Endothelial cell of umbilical vein (primary cell): Measurements from ENCODE around the gene SPAG8. TPM values are rescaled to one million over a fixed set of nuclear protein-coding genes. Genes with fewer than 3 reads are reported as not detected.
A peak's percentile ranks its signal among the peaks of the same experiment; 100 is the strongest.

Experiments
- BruUV-seq: library from RNA; stranded (reverse); fragments of 400-500 nt; replicated peaks from 2 replicates; lab custom pipeline; 2021; lab: Mats Ljungman, UMichigan
- CTCF ChIA-PET: fragments of 300-600, 350-600 bp; sonication (Branson Sonifier 250); formaldehyde crosslinking; loops from one replicate; lab custom pipeline; 2021; ENCODE audit warnings: antibody characterized with exemption, inconsistent platforms; lab: Charles Lee
- POLR2A ChIA-PET: fragments of 300-600, 350-600 bp; sonication (Branson Sonifier 250); formaldehyde crosslinking; loops from one replicate; lab custom pipeline; 2021; ENCODE audit warnings: antibody characterized with exemption, inconsistent platforms; lab: Charles Lee
- DNase-seq: peaks from one replicate; pipeline ENCODE4 v3.0.0-alpha.2; 2011; ENCODE audit warnings: low read depth, low spot score
- FAIRE-seq: peaks from 2 replicates; lab custom pipeline; 2011; peaks lifted over from hg19 to GRCh38; lab: Jason Lieb, UNC
- H2AFZ ChIP-seq: 2 replicates; pipeline ENCODE4 v1.6.0; 2012; ENCODE audit warnings: low read depth, low read length, control low read depth, inconsistent platforms
- H3K27ac ChIP-seq: 2 replicates; pipeline ENCODE4 v1.5.1; 2011; ENCODE audit warnings: low read depth, mild to moderate bottlenecking, control low read depth, low read length, moderate library complexity; ENCODE audit not compliant: insufficient read depth
- H3K27me3 ChIP-seq, 2 experiments: 2 replicates each; pipeline versions ENCODE4 v1.6.0 to v1.6.1; 2011; ENCODE audit warnings: low read length in 2 of 2, mixed read lengths in 1 of 2; ENCODE audit not compliant: control insufficient read depth in 2 of 2, insufficient read depth in 2 of 2
- H3K36me3 ChIP-seq, 2 experiments: 2 replicates in 1 of 2; 3 replicates in 1 of 2; pipeline ENCODE4 v1.5.1; 2011; ENCODE audit warnings: low read length in 2 of 2, mild to moderate bottlenecking in 1 of 2, moderate library complexity in 1 of 2; ENCODE audit not compliant: control insufficient read depth in 2 of 2, insufficient read depth in 2 of 2; ENCODE audit errors: extremely low read depth in 1 of 2
- H3K4me1 ChIP-seq: 3 replicates; pipeline ENCODE4 v1.5.1; 2011; ENCODE audit warnings: mild to moderate bottlenecking, low read length; ENCODE audit not compliant: control insufficient read depth, insufficient read depth; ENCODE audit errors: extremely low read depth
- H3K4me2 ChIP-seq: 2 replicates; pipeline ENCODE4 v1.6.1; 2011; ENCODE audit warnings: low read length, control low read depth, mixed read lengths; ENCODE audit not compliant: insufficient read depth
- H3K4me3 ChIP-seq, 3 experiments: fragments of 200-600 bp in 1 of 3; sonication (generic), shearing (Covaris generic) in 1 of 3; replicated peaks in 1 of 3; 2 replicates each; pipeline ENCODE4 v1.5.1; 2011 to 2016; ENCODE audit warnings: control low read depth in 3 of 3, low read length in 3 of 3, mild to moderate bottlenecking in 2 of 3, inconsistent platforms in 1 of 3, low read depth in 1 of 3, moderate library complexity in 1 of 3; ENCODE audit not compliant: insufficient read depth in 1 of 3
- H3K79me2 ChIP-seq: 2 replicates; pipeline ENCODE4 v1.6.0; 2012; ENCODE audit warnings: low read length, inconsistent platforms; ENCODE audit not compliant: control insufficient read depth, insufficient read depth
- H3K9ac ChIP-seq: replicated peaks from 2 replicates; pipeline ENCODE3; 2011; ENCODE audit warnings: low read length, control low read depth; ENCODE audit not compliant: insufficient read depth; ENCODE audit errors: extremely low read depth
- H3K9me1 ChIP-seq: replicated peaks from 3 replicates; pipeline ENCODE4 v1.6.0; 2011; ENCODE audit warnings: mild to moderate bottlenecking, low read length; ENCODE audit not compliant: control insufficient read depth, insufficient read depth; ENCODE audit errors: extremely low read depth
- H3K9me3 ChIP-seq: replicated peaks from 2 replicates; pipeline ENCODE4 v1.5.1; 2012; ENCODE audit warnings: low read length, inconsistent platforms; ENCODE audit not compliant: control insufficient read depth, insufficient read depth
- H4K20me1 ChIP-seq: replicated peaks from 2 replicates; pipeline ENCODE3; 2011; ENCODE audit warnings: mild to moderate bottlenecking, low read length; ENCODE audit not compliant: control insufficient read depth, insufficient read depth; ENCODE audit errors: extremely low read depth
- GATA2 ChIP-seq: IDR thresholded peaks from 2 replicates; pipeline ENCODE4 v1.7.0; 2011; ENCODE audit warnings: low read depth, mild to moderate bottlenecking, moderate library complexity, mixed read lengths, low read length; ENCODE audit not compliant: insufficient read length, insufficient read depth
- JUN ChIP-seq: IDR thresholded peaks from 2 replicates; pipeline ENCODE4 v1.6.1; 2011; ENCODE audit warnings: borderline replicate concordance, low read depth; ENCODE audit not compliant: insufficient read length, insufficient read depth
- POLR2AphosphoS5 ChIP-seq: IDR thresholded peaks from 2 replicates; pipeline ENCODE4 v1.6.1; 2012; ENCODE audit warnings: low read depth, mild to moderate bottlenecking, control low read depth, low read length, moderate library complexity; ENCODE audit not compliant: insufficient read depth
- dilution Hi-C: fragments of 300-500 bp; cut with MboI; formaldehyde crosslinking; loops from one replicate; pipeline ENCODE4 v1.15.0; 2019; ENCODE audit warnings: low sequenced_read_pairs; ENCODE audit not compliant: extremely low pct_ligation_motif_present
- intact Hi-C: fragments of 100-400 bp; cut with micrococcal nuclease; formaldehyde crosslinking; loops from one replicate; pipeline ENCODE4 v1.10.0; 2022
- polyA plus RNA-seq, 4 experiments: library from polyadenylated mRNA; depleted of rRNA in 3 of 4; stranded (reverse) in 3 of 4; unstranded in 1 of 4; fragments of >200 nt; gene quantifications; 2 replicates each; pipeline versions ENCODE4 v1.2.1 to v1.2.3, GENCODE V29; 2011 to 2012; ENCODE audit warnings: missing spikeins in 1 of 4
- total RNA-seq: library from RNA; stranded (reverse); gene quantifications from 2 replicates; pipeline ENCODE4 v1.2.3, GENCODE V29; 2021
- TF ChIP-seq, protein P1 (sequence below): IDR thresholded peaks from 2 replicates; pipeline ENCODE4 v1.6.1; 2011; ENCODE audit not compliant: insufficient read depth, insufficient read length

SPAG8 gene
- total and polyA plus RNA-seq, 2 donors (not counting 3 experiments of a cell fraction or from before 2014, with no cell fraction given) = 0.21 to 0.69 TPM

DNA sequence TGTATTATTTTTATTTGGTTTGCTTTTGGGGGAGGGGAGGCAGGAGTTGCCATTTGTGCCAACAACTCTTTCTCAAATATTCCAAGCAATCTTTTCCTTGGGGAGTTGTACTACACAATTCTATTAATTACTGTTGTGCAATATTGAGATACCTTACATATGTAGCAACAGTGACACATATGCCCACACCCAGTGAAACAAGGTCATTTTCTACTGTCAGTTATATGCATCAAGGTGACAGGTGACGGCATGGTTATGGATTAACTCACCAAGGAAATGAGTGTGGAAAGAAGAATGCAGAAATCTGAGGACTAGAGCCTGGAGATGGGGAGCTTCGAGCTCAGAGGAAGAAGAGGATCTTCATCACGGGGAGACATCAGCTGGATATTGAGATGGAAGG, 40.1 kb downstream of the SPAG8 start:
- POLR2A ChIA-PET = interaction anchor here (2.0 kb wide), 1 partner anchor 11 kb away, joined by 4 read pairs; no protein-coding TSS in a partner anchor
- H3K4me2 ChIP-seq = peak overlapping the region; percentile 78
- CTCF ChIA-PET = interaction anchor here (1.0 to 4.2 kb wide), 12 partner anchors 10 to 110 kb away, joined by 3 to 21 read pairs (median 6); partner anchors contain the start of genes GBA2, MSMP and RGP1

DNA sequence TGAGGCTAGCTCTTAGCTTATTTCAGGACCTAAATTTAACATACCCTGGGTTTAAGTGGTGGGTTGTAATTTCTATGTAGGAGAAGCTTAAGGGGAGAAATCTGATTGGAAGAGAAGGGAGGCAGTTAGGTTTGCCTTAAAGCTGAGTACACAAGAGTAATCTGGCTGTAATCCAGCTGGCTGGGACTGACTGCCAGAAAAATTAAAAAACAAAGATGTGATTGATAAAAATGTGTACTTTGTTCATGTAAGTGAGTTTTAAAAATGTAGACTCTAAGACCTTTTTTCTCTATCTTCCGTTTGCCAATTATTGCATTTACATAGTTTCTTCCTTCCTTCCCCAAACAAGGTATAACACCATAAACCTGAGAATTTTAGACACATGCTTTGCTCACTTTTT, 40.5 kb downstream of the SPAG8 start:
- ChIA-PET CTCF (interaction anchor here (1.1 to 4.2 kb wide), 9 partner anchors 9 to 111 kb away, joined by 3 to 21 read pairs (median 7); partner anchors contain the start of genes GBA2, MSMP and RGP1), POLR2A (interaction anchor here (0.7 to 2.0 kb wide), 2 partner anchors 11 to 41 kb away, joined by 3 to 4 read pairs; no protein-coding TSS in a partner anchor)
- H3K36me3 ChIP-seq = no peaks in the 10 kb centered on the region
- H3K27me3 ChIP-seq = no peaks in the 10 kb centered on the region
- H2AFZ ChIP-seq = no peak overlapping the region
- H3K27ac ChIP-seq = peak overlapping the region; percentile 43
- dilution Hi-C loops (no loop called here), intact Hi-C loops (loop anchor here (1.0 to 2.0 kb wide), 2 partner anchors 11 to 15 kb away; no protein-coding TSS in a partner anchor)
- BruUV-seq = no TSS peak
- H3K79me2 ChIP-seq = no peaks in the 10 kb centered on the region
- no peak overlapping the region for H3K9ac ChIP-seq
- no peaks in the 10 kb centered on the region for H4K20me1 ChIP-seq
- no peak overlapping the region for H3K4me3 ChIP-seq
- TF ChIP-seq GATA2 = peak; percentile 53
- no peak for TF ChIP-seq POLR2AphosphoS5
- FAIRE-seq = peak; percentile 52
- no peaks in the 10 kb centered on the region for H3K9me3 ChIP-seq
- H3K4me1 ChIP-seq = peaks cover 36% of the 10 kb centered on the region
- peak overlapping the region; percentile 78 for H3K4me2 ChIP-seq
- DNase-seq = peak; percentile 94
- no peaks in the 10 kb centered on the region for H3K9me1 ChIP-seq

More for the DNA sequence above, 40.1 kb downstream of the SPAG8 start:
- intact Hi-C loops = loop anchor here (1.0 to 2.0 kb wide), 2 partner anchors 12 to 15 kb away; no protein-coding TSS in a partner anchor
- Histone ChIP-seq H3K79me2 (no peaks in the 10 kb centered on the region), H2AFZ (no peak overlapping the region), H3K27ac (no peak overlapping the region), H3K4me1 (peaks cover 36% of the 10 kb centered on the region), H3K27me3 (no peaks in the 10 kb centered on the region), H3K9me3 (no peaks in the 10 kb centered on the region), H4K20me1 (no peaks in the 10 kb centered on the region), H3K4me3 (no peak overlapping the region), H3K9me1 (no peaks in the 10 kb centered on the region), H3K9ac (no peak overlapping the region), H3K36me3 (no peaks in the 10 kb centered on the region)
- dilution Hi-C loops = no loop called here
- no peak for FAIRE-seq
- TF ChIP-seq JUN = no peak
- TF ChIP-seq, protein P1, sequence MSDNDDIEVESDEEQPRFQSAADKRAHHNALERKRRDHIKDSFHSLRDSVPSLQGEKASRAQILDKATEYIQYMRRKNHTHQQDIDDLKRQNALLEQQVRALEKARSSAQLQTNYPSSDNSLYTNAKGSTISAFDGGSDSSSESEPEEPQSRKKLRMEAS = no peak
- no TSS peak for BruUV-seq
- no peak for DNase-seq
